Peyer's patch (tissue), 4 donors: ENCODE data around the gene SMKR1.
"Not testable (repeated sequence)": the region's sequence is repeated elsewhere in the genome, so short reads cannot be mapped to it uniquely, and the experiment has no call there.

ENCODE experiments used
- POLR2A ChIP-seq, 2 donors: fragments of 450-650 bp; IDR thresholded peaks; one replicate each; pipeline ENCODE4 v1.5.1; 2017; ENCODE audit warnings: antibody characterized with exemption in 2 of 2, mild to moderate bottlenecking in 2 of 2, moderate library complexity in 2 of 2
- TF ChIP-seq, protein P1 (sequence below), 6 experiments: fragments of 450-650 bp in 4 of 6; fragments of 200-600 bp in 2 of 6; sonication (generic) in 1 of 6; IDR thresholded peaks; one replicate each; pipeline ENCODE4 v1.5.1; 2017 to 2019; ENCODE audit warnings: antibody characterized with exemption in 6 of 6, mild to moderate bottlenecking in 3 of 6, moderate library complexity in 1 of 6

- TF ChIP-seq, protein P1, sequence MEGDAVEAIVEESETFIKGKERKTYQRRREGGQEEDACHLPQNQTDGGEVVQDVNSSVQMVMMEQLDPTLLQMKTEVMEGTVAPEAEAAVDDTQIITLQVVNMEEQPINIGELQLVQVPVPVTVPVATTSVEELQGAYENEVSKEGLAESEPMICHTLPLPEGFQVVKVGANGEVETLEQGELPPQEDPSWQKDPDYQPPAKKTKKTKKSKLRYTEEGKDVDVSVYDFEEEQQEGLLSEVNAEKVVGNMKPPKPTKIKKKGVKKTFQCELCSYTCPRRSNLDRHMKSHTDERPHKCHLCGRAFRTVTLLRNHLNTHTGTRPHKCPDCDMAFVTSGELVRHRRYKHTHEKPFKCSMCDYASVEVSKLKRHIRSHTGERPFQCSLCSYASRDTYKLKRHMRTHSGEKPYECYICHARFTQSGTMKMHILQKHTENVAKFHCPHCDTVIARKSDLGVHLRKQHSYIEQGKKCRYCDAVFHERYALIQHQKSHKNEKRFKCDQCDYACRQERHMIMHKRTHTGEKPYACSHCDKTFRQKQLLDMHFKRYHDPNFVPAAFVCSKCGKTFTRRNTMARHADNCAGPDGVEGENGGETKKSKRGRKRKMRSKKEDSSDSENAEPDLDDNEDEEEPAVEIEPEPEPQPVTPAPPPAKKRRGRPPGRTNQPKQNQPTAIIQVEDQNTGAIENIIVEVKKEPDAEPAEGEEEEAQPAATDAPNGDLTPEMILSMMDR (IDR thresholded peaks at IDR 0.05): not testable (repeated sequence)
- TF ChIP-seq POLR2A (IDR thresholded peaks at IDR 0.05): not testable (repeated sequence)
Observed at GRCh38 chr7:129481376-129481775, 21.0 kb upstream of the SMKR1 start.
